ENCODE data around the gene INTS3. TPM values are rescaled to one million over a fixed set of nuclear protein-coding genes. Genes with fewer than 3 reads are reported as not detected.
"Not testable (repeated sequence)": the region's sequence is repeated elsewhere in the genome, so short reads cannot be mapped to it uniquely, and the experiment has no call there.

INTS3 gene
- total and polyA plus RNA-seq, 2 of the 8 experiments (the other 6 are each of a cell fraction or from before 2014, with no cell fraction given), result 66.8 to 93.2 TPM

DNA sequence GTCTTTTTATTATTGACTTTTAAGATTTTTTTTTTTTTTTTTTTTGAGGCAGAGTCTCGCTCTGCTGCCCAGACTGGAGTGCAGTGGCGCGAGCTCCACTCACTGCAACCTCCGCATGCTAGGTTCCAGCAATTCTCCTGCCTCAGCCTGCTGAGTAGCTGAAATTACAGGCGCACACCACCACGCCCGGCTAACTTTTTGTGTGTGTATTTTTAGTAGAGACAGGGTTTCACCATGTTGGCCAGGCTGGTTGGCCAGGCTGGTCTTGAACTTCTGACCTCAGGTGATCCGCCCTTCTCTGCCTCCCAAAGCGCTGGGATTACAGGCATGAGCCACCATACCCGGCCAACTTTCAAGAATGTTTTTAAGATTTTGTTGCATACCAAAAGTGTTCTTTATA lies 38.8 kb downstream of the INTS3 start:
- WGBS, 2 experiments (ENCODE audit: extremely low coverage in 1 of 2, insufficient coverage in 1 of 2, insufficient read length in 1 of 2, insufficient replicate concordance in 2 of 2, low coverage in 1 of 2, low lambda C conversion rate in 2 of 2, missing lambda C conversion rate in 1 of 2), result 97% methylated on average over 9 of the region's 10 CpGs; no CpG with 5 or more reads in 1 of the 2 experiments
- POLR2A ChIA-PET (ENCODE audit: partially characterized antibody), result interaction anchor here (0.6 to 1.9 kb wide), 7 partner anchors 9 to 99 kb away, joined by 3 to 7 read pairs (median 4); no protein-coding TSS in a partner anchor

More for the DNA sequence above, 38.8 kb downstream of the INTS3 start:
- H3K4me3 ChIP-seq (ENCODE audit: extremely low read depth in 1 of 4, insufficient read depth in 2 of 4, low read depth in 3 of 4, low read length in 4 of 4); H3K79me2 ChIP-seq (ENCODE audit: control insufficient read depth in 1 of 2, insufficient read depth in 2 of 2, low read length in 2 of 2); H2BK12ac ChIP-seq (ENCODE audit: low read depth, low read length); H2AK5ac ChIP-seq (ENCODE audit: low read depth, low read length); H4K91ac ChIP-seq (replicated peaks; ENCODE audit: insufficient read length, low read length); FAIRE-seq; H3K9me3 ChIP-seq (ENCODE audit: insufficient read depth in 2 of 2, low read depth in 1 of 2, low read length in 1 of 2); H3K4me2 ChIP-seq (ENCODE audit: insufficient read depth in 1 of 2, low read depth in 2 of 2, low read length in 2 of 2); H3K56ac ChIP-seq (replicated peaks; ENCODE audit: insufficient read length, low read depth, low read length); H3K27ac ChIP-seq (ENCODE audit: low read depth, low read length); H4K8ac ChIP-seq (ENCODE audit: extremely low read depth, insufficient read depth, low read length); H2BK120ac ChIP-seq (replicated peaks; ENCODE audit: low read depth, low read length); H2AFZ ChIP-seq (ENCODE audit: low read length); H3K14ac ChIP-seq (ENCODE audit: insufficient read length); H2BK20ac ChIP-seq (ENCODE audit: low read length); H2BK5ac ChIP-seq (ENCODE audit: low read depth, low read length); H3K79me1 ChIP-seq (ENCODE audit: low read depth, low read length); H3K23ac ChIP-seq (ENCODE audit: insufficient read length); H3K4me1 ChIP-seq (replicated peaks in 1 of 4; ENCODE audit: control insufficient read depth in 3 of 4, insufficient read depth in 4 of 4, low read length in 3 of 4); DNase-seq (ENCODE audit: low read depth in 1 of 2, low spot score in 2 of 2); H3K18ac ChIP-seq (ENCODE audit: extremely low read depth, low read length); H4K5ac ChIP-seq (ENCODE audit: insufficient read length, low read depth, low read length); H3K27me3 ChIP-seq (replicated peaks in 1 of 4; ENCODE audit: control insufficient read depth in 3 of 4, extremely low read depth in 1 of 4, insufficient read depth in 3 of 4, low read length in 3 of 4); H2BK15ac ChIP-seq (ENCODE audit: low read length); H3K23me2 ChIP-seq (ENCODE audit: low read depth, low read length); H4K20me1 ChIP-seq (replicated peaks in 1 of 2; ENCODE audit: control insufficient read depth in 1 of 2, insufficient read depth in 2 of 2, low read length in 2 of 2); H3K4ac ChIP-seq (replicated peaks; ENCODE audit: insufficient read length, low read depth, low read length); H3K9ac ChIP-seq (replicated peaks in 1 of 4; ENCODE audit: extremely low read depth in 1 of 4, low read depth in 3 of 4, low read length in 3 of 4): not testable (repeated sequence)
- CTCF ChIA-PET (ENCODE audit: partially characterized antibody), result interaction anchor here (0.7 to 12.1 kb wide), 2 partner anchors 91 to 454 kb away, joined by 3 to 172 read pairs; partner anchors contain the start of genes ILF2 and NPR1
- H3K36me3 ChIP-seq (ENCODE audit: control insufficient read depth in 2 of 4, insufficient read depth in 4 of 4, low read length in 3 of 4), result peaks cover 17 to 72% (median 56%) of the 10 kb centered on the region in 4 experiments

Data from H1 (cell line).